Mesenchymal stem cell (in vitro differentiated cells and primary cell): Measurements from ENCODE around the gene BRCC3.

Experiments used
- DNase-seq: peaks from one replicate; pipeline ENCODE4 v3.0.0-alpha.2; 2013
- H2AFZ ChIP-seq: one replicate; pipeline ENCODE4 v1.6.1; 2013; ENCODE audit warnings: low read depth, mild to moderate bottlenecking, control low read depth, inconsistent platforms, low read length, moderate library complexity
- H2AK5ac ChIP-seq: 2 replicates; pipeline ENCODE4 v1.6.1; 2013; ENCODE audit warnings: low read length, moderate library complexity, mild to moderate bottlenecking, inconsistent platforms; ENCODE audit not compliant: severe bottlenecking
- H2BK120ac ChIP-seq: one replicate; pipeline ENCODE4 v1.6.1; 2013; ENCODE audit warnings: low read depth, mild to moderate bottlenecking, inconsistent platforms, low read length, moderate library complexity
- H2BK12ac ChIP-seq, 2 experiments: one replicate each; pipeline ENCODE4 v1.6.1; 2013; ENCODE audit warnings: inconsistent platforms in 2 of 2, low read length in 2 of 2, mild to moderate bottlenecking in 2 of 2, moderate library complexity in 2 of 2, control low read depth in 1 of 2
- H2BK15ac ChIP-seq: one replicate; pipeline ENCODE4 v1.6.1; 2013; ENCODE audit warnings: mild to moderate bottlenecking, low read depth, inconsistent platforms; ENCODE audit not compliant: poor library complexity, severe bottlenecking
- H2BK5ac ChIP-seq: 2 replicates; pipeline ENCODE4 v1.6.1; 2013; ENCODE audit warnings: low read depth, mild to moderate bottlenecking, low read length, control low read depth, inconsistent platforms; ENCODE audit not compliant: poor library complexity, severe bottlenecking
- H3K14ac ChIP-seq, 2 experiments: one replicate each; pipeline ENCODE4 v1.6.1; 2013; ENCODE audit warnings: inconsistent platforms in 2 of 2, low read length in 2 of 2, control low read depth in 1 of 2, mild to moderate bottlenecking in 1 of 2, moderate library complexity in 1 of 2
- H3K18ac ChIP-seq, 2 experiments: one replicate each; pipeline ENCODE4 v1.6.1; 2013; ENCODE audit warnings: inconsistent platforms in 2 of 2, low read length in 2 of 2, control low read depth in 1 of 2, low read depth in 1 of 2, mild to moderate bottlenecking in 1 of 2
- H3K23ac ChIP-seq, 2 experiments: one replicate each; pipeline ENCODE4 v1.6.1; 2013; ENCODE audit warnings: inconsistent platforms in 2 of 2, low read length in 2 of 2, mild to moderate bottlenecking in 2 of 2, moderate library complexity in 2 of 2, control low read depth in 1 of 2
- H3K27ac ChIP-seq: 2 replicates; pipeline ENCODE4 v1.5.1; 2013; ENCODE audit warnings: mild to moderate bottlenecking, moderate library complexity, low read length, control low read depth, inconsistent platforms; ENCODE audit not compliant: poor library complexity, severe bottlenecking
- H3K27me3 ChIP-seq, 2 experiments: 2 replicates each; pipeline versions ENCODE4 v1.6.1 to v1.7.0; 2013; ENCODE audit warnings: low read length in 2 of 2, mild to moderate bottlenecking in 2 of 2, moderate library complexity in 2 of 2, control low read depth in 1 of 2, inconsistent platforms in 1 of 2; ENCODE audit not compliant: control insufficient read depth in 1 of 2, insufficient read depth in 1 of 2
- H3K36me3 ChIP-seq, 2 experiments: 2 replicates each; pipeline versions ENCODE4 v1.6.1 to v1.7.0; 2013; ENCODE audit warnings: low read length in 2 of 2, control low read depth in 1 of 2, inconsistent platforms in 1 of 2, low read depth in 1 of 2, mild to moderate bottlenecking in 1 of 2; ENCODE audit not compliant: insufficient read depth in 2 of 2, control insufficient read depth in 1 of 2
- H3K4ac ChIP-seq, 2 experiments: one replicate each; pipeline ENCODE4 v1.6.1; 2013; ENCODE audit warnings: inconsistent platforms in 2 of 2, low read length in 2 of 2, mild to moderate bottlenecking in 2 of 2, moderate library complexity in 2 of 2, control low read depth in 1 of 2, low read depth in 1 of 2
- H3K4me1 ChIP-seq: 2 replicates; pipeline ENCODE4 v1.6.1; 2013; ENCODE audit warnings: low read depth, low read length, control low read depth; ENCODE audit not compliant: control insufficient read depth, insufficient read depth
- H3K4me2 ChIP-seq: 2 replicates; pipeline ENCODE4 v1.6.1; 2013; ENCODE audit warnings: low read length, mild to moderate bottlenecking, inconsistent platforms; ENCODE audit not compliant: poor library complexity, severe bottlenecking
- H3K4me3 ChIP-seq, 2 experiments: 2 replicates each; pipeline versions ENCODE4 v1.5.1 to v1.7.0; 2013; ENCODE audit warnings: low read length in 2 of 2, mild to moderate bottlenecking in 2 of 2, control low read depth in 1 of 2, low read depth in 1 of 2; ENCODE audit not compliant: insufficient read depth in 1 of 2
- H3K79me1 ChIP-seq: replicated peaks from 2 replicates; pipeline ENCODE4 v1.6.1; 2013; ENCODE audit warnings: mild to moderate bottlenecking, control low read depth, low read length, inconsistent platforms; ENCODE audit not compliant: poor library complexity, severe bottlenecking
- H3K9ac ChIP-seq: 2 replicates; pipeline ENCODE4 v1.7.0; 2013; ENCODE audit warnings: mild to moderate bottlenecking, low read length, moderate library complexity
- H3K9me3 ChIP-seq: 2 replicates; pipeline ENCODE4 v1.7.0; 2013; ENCODE audit warnings: mild to moderate bottlenecking, low read length; ENCODE audit not compliant: control insufficient read depth
- H4K8ac ChIP-seq: one replicate; pipeline ENCODE4 v1.6.1; 2013; ENCODE audit warnings: inconsistent platforms, mild to moderate bottlenecking, low read length, moderate library complexity
- H4K91ac ChIP-seq: one replicate; pipeline ENCODE4 v1.6.1; 2013; ENCODE audit warnings: mild to moderate bottlenecking, low read length, inconsistent platforms
- WGBS: methylation state at CpG from one replicate; pipeline ENCODE4 v1.1.7; 2013; ENCODE audit warnings: mixed read lengths; 5-methylcytosine and 5-hydroxymethylcytosine counted together

BRCC3 gene

GRCh38 chrX:155132110-155132509 is 60.8 kb downstream of the BRCC3 start:
- DNase-seq, result no peak
- no peak overlapping the region for H3K23ac ChIP-seq
- no peak overlapping the region for H4K91ac ChIP-seq
- H3K9me3 ChIP-seq, result peaks cover 8% of the 10 kb centered on the region
- H2BK120ac ChIP-seq, result no peak overlapping the region
- H3K4me2 ChIP-seq, result no peak overlapping the region
- H4K8ac ChIP-seq, result no peak overlapping the region
- H3K27ac ChIP-seq, result no peak overlapping the region
- H3K9ac ChIP-seq, result no peak overlapping the region
- H3K4me1 ChIP-seq, result no peaks in the 10 kb centered on the region
- no peak overlapping the region for H3K4ac ChIP-seq
- H3K14ac ChIP-seq, result no peak overlapping the region
- H3K4me3 ChIP-seq, result no peak overlapping the region
- no peak overlapping the region for H2BK15ac ChIP-seq
- no CpG with 5 or more reads among the region's 1 CpG for WGBS
- no peaks in the 10 kb centered on the region for H3K36me3 ChIP-seq
- H2AFZ ChIP-seq, result no peak overlapping the region
- no peak overlapping the region for H2BK5ac ChIP-seq
- no peaks in the 10 kb centered on the region for H3K27me3 ChIP-seq
- H2AK5ac ChIP-seq, result no peak overlapping the region
- no peak overlapping the region for H2BK12ac ChIP-seq
- no peak overlapping the region for H3K18ac ChIP-seq
- H3K79me1 ChIP-seq, result no peaks in the 10 kb centered on the region

DNA sequence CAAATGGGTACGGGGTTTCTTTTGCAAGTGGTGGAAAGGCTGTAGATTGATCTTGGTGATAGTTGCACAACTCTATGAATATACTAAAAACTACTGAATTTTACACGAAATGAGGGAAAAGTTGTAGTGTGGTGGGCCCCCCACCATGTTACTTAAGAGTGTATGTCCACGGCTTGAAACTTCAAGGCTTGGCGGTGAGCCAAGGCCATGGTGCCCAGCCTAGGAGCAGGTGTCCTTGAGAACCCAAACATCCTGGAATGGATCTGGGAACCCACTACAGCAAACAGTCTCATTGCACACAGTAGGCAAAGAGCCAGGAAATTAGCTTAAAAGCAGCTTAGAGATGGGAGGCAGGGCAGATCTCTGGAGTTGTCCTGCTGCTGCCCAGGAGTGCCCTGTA is 62.9 kb downstream of the BRCC3 start:
- DNase-seq, result no peak
- Histone ChIP-seq H3K4ac (no peak overlapping the region), H3K18ac (no peak overlapping the region), H2BK12ac (no peak overlapping the region), H3K9me3 (peaks cover 8% of the 10 kb centered on the region), H3K4me2 (no peak overlapping the region), H2AFZ (no peak overlapping the region), H4K91ac (no peak overlapping the region), H3K23ac (no peak overlapping the region), H3K14ac (no peak overlapping the region), H3K4me1 (no peaks in the 10 kb centered on the region), H3K36me3 (no peaks in the 10 kb centered on the region), H2AK5ac (no peak overlapping the region), H2BK15ac (no peak overlapping the region), H4K8ac (no peak overlapping the region), H3K79me1 (no peaks in the 10 kb centered on the region), H2BK5ac (no peak overlapping the region), H3K9ac (no peak overlapping the region), H2BK120ac (no peak overlapping the region), H3K4me3 (no peak overlapping the region), H3K27me3 (no peaks in the 10 kb centered on the region), H3K27ac (no peak overlapping the region)
- 100% methylated on average over 2 of the region's 4 CpGs for WGBS

DNA sequence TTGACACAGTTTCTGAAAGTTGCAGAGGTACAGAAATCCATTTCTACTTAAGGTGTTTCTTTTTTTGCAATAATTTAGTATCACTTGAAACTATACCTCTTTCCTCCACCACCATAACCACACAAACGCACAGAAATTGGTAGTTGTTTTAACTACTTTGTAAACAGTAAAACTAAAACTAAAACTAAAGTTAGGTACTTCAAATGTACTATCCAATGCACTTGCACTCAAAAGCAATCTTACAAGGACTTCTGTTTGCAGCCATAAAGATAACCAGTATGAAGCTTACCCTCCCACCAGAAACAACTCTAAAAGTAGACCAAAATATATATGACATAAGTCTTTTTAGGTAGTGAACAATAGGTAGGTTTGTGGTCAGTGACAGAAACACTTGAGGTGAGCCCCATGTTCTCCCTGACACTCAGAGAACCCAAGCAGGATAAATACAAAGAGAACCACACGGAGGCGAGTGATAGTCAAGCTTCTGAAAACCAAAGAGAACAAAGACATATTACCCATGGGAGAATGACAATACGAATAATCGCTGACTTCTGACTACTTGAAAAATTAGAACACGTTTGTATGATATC is 72.7 kb downstream of the BRCC3 start:
- no peak overlapping the region for H2AFZ ChIP-seq
- no peak overlapping the region for H3K14ac ChIP-seq
- 76% methylated on average over 5 of the region's 6 CpGs for WGBS
- no peak overlapping the region for H2BK5ac ChIP-seq
- no peak for DNase-seq
- no peak overlapping the region for H3K4me2 ChIP-seq
- H4K91ac ChIP-seq, result no peak overlapping the region
- H3K18ac ChIP-seq, result no peak overlapping the region
- H3K9ac ChIP-seq, result no peak overlapping the region
- no peak overlapping the region for H2BK15ac ChIP-seq
- no peaks in the 10 kb centered on the region for H3K79me1 ChIP-seq
- no peak overlapping the region for H4K8ac ChIP-seq
- no peak overlapping the region for H3K27ac ChIP-seq
- H3K4me1 ChIP-seq, result no peaks in the 10 kb centered on the region
- peaks cover 0 to 6% of the 10 kb centered on the region in 2 experiments for H3K27me3 ChIP-seq
- no peaks in the 10 kb centered on the region for H3K36me3 ChIP-seq
- no peak overlapping the region for H2BK12ac ChIP-seq
- H2BK120ac ChIP-seq, result no peak overlapping the region
- H3K4ac ChIP-seq, result no peak overlapping the region
- H3K4me3 ChIP-seq, result no peak overlapping the region
- H2AK5ac ChIP-seq, result no peak overlapping the region
- no peak overlapping the region for H3K23ac ChIP-seq
- no peaks in the 10 kb centered on the region for H3K9me3 ChIP-seq

GRCh38 chrX:155144926-155145325 is 73.6 kb downstream of the BRCC3 start:
- Histone ChIP-seq H3K18ac (no peak overlapping the region), H3K4me1 (no peaks in the 10 kb centered on the region), H2BK15ac (no peak overlapping the region), H4K91ac (no peak overlapping the region), H2BK12ac (no peak overlapping the region), H3K36me3 (no peaks in the 10 kb centered on the region), H2AK5ac (no peak overlapping the region), H3K27me3 (peaks cover 0 to 6% of the 10 kb centered on the region in 2 experiments), H3K4me2 (no peak overlapping the region), H3K9ac (no peak overlapping the region), H3K23ac (no peak overlapping the region), H3K4ac (no peak overlapping the region), H3K79me1 (no peaks in the 10 kb centered on the region), H3K27ac (no peak overlapping the region), H4K8ac (no peak overlapping the region), H3K9me3 (no peaks in the 10 kb centered on the region), H3K14ac (no peak overlapping the region), H3K4me3 (no peak overlapping the region), H2BK5ac (no peak overlapping the region), H2AFZ (no peak overlapping the region), H2BK120ac (no peak overlapping the region)
- DNase-seq, result no peak
- 64% methylated on average over 1 of the region's 4 CpGs for WGBS
